Endometrial microvascular endothelial cells (primary cell): Measurements from ENCODE around the gene PRR23A. TPM values are rescaled to one million over a fixed set of nuclear protein-coding genes. Genes with fewer than 3 reads are reported as not detected.
"Not testable (repeated sequence)": the region's sequence is repeated elsewhere in the genome, so short reads cannot be mapped to it uniquely, and the experiment has no call there.

Source experiments
- in situ Hi-C: cut with HindIII; loops from 2 replicates; pipeline ENCODE4 v1.10.0; 2017; ENCODE audit warnings: low sequenced_read_pairs, low pct_unique_long_range_greater_than_20kb; ENCODE audit errors: inconsistent ontology term
- total RNA-seq: library from RNA; depleted of rRNA; stranded (reverse); fragments of >200 nt; gene quantifications from one replicate; pipeline ENCODE4 v1.2.3, GENCODE V29; 2015; ENCODE audit errors: inconsistent ontology term

PRR23A gene
- total RNA-seq = not detected

DNA sequence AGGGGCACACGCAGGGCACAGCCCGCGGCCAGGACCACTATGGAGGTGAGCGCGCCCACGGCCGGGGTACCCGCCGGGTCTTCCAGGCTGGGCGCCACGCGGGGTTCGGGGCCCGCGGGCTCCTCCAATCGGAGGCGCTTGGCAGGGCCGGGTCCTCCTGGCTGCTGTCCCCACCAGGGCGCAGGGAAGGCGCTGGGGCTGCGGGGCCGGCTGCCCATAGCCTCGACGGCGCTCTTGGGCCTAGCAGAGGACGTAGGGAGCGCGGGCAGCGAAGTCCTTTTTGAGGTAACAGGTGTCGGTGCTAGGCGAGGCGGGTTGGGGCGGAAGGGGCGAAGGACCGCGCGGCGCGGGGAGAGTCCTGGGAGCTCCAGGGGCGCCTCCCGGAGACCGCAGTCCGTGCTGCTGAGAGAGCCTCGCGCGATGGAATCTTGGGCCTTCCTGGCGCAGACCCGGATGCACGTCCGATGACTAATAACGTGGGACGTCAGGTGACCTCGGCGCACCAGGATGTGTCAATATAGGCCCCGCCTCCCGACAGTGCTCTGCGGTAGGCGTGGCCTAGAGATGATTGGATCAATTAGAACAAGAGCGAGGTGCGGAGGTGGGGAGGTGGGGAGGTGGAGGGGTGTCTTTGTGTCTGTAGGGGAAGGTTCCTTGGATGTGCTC lies at the start of gene PRR23A:
Gene PRR23A (minus strand): TSS at position 218 of the 666 bp plus-strand sequence. CDS start 0 bp downstream, at position 218.
- in situ Hi-C loops = no loop called here

DNA sequence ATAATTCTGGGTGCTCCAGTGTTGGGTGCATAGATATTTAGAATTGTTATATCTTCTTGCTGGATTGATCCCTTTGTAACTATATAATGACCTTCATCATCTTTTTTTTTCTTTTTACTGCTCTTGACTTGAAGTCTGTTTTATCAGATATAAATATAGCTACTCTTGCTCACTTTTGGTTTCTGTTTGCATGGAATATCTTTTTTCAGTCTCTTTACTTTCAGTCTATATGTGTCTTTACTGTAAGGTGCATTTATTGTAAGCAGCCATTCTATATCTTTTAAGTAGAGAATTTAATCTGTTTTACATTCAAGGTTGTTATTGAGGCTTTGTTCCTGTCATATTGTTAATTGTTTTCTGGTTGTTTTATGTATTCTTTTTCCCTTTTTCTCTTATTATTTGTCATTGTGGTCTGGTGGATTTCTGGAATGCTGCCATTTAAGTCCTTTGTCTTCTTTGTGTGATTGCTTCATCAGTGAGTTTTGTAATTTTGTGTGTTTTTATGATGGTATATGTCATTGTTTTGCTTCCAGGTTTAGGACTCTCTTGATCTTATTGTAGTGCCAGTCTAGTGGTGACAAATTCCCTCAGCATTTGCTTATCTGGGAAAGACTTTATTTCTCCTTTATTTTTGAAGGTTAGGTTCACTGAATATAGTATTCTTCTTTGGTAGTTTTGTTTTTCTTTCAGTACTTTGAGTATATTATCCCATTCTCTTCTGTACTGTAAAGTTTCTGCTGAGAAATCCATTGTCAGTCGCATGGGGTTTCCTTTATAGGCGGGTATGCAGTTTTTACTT lies 46.9 kb upstream of the PRR23A start:
- in situ Hi-C loops = no loop called here

DNA sequence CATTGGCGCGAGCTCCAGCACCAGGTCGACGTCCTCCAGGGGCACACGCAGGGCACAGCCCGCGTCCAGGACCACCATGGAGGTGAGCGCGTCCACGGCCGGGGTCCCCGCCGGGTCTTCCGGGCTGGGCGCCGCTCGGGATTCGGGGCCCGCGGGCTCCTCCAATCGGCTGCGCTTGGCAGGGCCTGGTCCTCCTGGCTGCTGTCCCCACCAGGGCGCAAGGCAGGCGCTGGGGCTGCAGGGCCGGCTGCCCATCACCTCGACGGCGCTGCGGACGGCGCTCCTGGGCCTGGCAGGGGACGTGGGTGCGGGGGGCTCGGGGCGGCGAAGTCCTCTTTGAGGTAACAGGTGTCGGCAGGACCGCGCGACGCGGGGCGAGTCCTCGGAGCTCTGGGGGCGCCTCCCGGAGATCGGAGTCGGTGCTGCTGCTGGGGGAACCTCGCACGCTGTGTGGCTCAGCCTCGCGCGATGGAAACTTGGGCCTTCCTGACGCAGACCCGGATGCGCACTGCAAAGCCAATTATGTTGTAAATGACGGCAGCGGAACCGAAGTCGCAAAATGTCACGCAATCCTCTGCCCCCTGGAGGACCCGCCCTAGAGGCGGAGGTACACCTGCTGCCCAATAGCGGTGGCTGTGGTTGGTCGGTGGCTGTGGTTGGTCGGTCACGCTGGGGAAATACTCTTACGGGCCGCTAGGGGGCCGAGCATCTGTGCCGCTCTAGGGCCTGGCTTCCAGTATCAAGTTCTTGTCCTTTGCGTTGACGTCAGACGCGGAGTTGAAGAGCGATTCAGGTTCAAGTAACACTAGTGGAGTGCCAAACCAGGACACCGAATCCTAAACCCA lies 38.5 kb upstream of the PRR23A start, which contains the start of gene PRR23C:
Gene PRR23C (minus strand): TSS at position 527 of the 845 bp plus-strand sequence. CDS start 272 bp downstream, at position 255.
- in situ Hi-C loops = no loop called here

DNA sequence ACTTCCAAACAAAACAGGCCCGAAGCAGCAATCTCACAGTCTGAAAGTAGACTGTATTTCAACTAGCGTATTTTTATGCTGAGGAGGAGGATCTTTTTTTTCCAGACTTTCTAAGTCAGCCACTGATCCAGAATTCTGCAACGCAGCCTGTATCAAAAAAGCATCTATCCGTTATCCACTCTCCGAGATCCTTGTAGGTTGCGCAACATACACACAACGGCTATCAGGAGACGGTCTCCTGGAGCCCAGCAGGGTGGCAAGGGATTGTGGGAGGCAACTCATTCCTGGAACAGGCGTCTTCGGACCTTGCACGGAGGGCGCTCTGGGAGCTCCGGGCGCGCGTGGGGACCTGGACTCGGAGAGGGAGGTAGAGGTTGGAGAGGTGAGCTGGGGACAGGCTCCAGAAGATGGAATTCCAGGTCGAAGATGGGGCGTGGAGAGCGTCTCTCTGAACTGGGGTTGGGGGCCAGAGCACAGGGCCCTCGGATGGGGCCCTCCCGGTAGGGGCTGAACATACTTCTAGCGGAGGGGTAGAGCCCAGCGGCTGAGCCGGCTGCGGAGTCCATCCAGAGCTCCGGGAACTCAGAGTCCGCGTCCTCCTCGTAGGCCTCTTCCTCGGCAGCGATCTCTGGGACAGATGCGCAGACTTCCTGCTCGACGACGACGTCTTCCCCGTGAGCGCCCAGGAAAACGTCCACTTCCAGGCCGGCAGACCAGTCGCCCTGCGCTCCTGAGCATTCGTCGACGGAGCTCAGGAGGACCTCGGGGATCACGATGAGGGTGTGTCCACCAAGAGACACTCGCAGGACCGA lies 37.7 kb upstream of the PRR23A start:
- in situ Hi-C loops = no loop called here

DNA sequence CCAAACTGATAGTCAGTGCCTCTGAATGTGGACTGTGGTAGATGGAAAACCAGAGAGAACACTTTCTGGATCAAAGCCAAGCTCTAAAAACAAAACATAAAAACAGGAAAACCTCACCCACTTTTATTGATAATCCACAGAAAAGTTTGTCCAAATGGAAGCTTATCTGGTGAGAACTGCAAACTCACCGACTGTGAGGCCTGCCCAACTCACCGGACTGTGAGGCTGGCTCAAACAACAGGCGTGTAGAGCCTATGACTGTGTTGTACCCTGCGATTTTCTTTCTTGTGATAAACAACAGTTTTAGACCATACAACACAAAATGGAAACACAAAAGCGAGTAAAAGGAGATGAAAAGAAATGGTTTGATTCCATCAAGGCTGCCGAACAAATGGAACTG lies 31.4 kb upstream of the PRR23A start:
- in situ Hi-C loops = no loop called here

DNA sequence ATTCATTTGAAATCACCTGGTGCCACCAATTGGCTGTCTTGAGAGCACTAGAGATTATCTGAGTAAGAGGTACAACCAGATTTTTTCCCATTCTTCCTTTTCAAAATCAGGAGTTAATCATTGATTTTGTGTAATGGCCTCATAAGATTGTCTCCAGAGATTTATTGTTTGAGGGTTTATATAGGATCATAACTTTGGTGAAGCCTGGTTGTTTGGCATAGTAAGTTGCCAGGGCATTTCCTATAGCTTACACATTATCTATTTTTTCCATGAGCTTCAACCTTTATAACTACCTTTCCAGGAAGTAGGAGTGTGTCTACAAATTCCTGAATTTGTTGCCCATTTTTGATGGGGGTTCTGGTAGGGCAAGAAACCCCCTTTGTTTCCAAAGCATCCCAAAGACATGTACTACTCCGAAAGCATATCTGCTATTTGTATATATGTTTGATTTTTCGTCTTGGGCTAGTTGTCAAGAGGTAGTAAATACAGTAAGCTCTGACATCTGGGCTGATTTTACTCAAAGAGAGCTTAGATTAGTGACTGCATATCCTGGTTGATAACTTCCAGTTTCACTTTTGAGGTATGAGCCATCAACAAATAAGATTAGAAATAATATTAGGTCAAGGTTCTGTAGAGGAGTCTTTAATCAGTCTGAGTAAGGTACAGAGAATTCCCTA lies 26.4 kb upstream of the PRR23A start:
- in situ Hi-C loops = no loop called here

DNA sequence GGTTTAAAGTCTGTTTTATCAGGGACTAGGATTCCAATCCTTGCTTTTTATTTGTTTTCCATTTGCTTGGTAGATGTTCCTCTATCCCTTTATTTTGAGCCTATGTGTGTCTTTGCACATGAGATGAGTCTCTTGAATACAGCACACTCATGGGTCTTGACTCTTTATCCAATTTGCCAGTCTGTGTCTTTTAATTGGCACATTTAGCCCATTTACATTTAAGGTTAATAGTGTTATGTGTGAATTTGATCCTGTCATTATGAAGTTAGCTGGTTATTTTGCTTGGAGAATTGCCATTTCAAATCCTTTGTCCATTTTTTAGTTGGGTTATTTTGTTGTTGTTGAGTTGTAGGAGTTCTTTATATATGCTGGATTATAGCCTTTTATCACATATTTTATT lies 24.5 kb upstream of the PRR23A start:
- in situ Hi-C loops = not testable (repeated sequence)

DNA sequence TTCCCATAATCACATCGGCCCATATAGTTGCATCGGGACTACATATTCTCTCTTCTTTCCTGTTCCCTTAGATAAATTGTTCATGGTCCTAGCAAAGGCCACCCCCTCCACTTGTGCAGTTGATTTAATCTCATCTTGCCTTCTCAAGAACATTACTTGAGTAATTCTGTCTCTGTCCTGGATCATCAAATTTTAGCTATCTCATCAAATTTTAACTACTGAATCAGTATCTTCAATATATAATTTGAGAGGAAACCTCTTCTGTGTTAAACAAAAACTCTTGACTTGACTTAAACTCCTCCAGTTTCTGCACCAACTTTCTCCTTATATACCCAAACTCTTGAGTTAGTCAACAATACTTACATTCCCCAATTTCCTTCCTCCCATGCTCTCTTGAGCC lies 18.9 kb upstream of the PRR23A start:
- in situ Hi-C loops = no loop called here

DNA sequence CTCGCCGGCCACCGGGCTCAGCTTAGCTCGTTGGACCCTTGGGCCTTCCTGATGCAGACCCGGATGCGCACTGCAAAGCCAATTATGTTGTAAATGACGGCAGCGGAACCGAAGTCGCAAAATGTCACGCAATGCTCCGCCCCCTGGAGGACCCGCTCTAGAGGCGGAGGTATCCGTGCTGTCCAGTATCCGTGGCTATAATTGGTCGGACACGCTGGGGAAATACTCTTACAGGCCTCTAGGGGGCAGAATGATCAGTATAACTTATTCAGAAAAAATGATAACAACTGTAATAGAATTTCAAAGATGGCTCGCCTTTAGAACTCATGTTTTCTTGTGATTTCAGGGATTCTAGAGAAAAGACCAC lies 14.8 kb upstream of the PRR23A start, which contains the start of gene PRR23B:
Gene PRR23B (minus strand): TSS at position 59 of the 367 bp plus-strand sequence. CDS start 265 bp downstream, outside the sequence.
- in situ Hi-C loops = no loop called here

DNA sequence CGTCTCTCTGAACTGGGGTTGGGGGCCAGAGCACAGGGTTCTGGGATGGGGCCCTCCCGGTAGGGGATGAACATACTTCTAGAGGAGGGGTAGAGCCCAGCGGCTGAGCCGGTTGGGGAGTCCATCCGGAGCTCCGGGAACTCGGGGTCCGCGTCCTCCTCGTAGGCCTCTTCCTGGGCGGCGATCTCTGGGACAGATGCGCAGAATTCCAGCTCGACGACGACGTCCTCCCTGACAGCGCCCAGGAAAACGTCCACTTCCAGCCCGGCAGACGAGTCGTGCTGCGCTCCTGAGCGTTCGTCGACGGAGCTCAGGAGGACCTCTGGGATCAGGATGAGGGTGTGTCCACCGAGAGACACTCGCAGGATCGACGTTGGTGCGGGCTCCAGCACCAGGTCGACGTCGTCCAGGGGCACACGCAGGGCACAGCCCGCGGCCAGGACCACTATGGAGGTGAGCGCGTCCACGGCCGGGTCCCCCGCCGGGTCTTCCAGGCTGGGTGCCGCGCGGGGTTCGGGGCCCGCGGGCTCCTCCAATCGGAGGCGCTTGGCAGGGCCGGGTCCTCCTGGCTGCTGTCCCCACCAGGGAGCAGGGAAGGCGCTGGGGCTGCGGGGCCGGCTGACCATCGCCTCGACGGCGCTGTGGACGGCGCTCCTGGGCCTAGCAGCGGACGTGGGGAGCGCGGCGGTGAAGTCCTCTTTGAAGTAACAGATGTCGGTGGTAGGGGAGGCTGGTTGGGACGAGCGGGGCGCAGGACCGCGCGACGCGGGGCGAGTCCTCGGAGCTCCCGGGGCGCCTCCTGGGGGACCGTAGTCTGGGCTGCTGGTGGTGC lies 14.2 kb upstream of the PRR23A start:
- in situ Hi-C loops = no loop called here

DNA sequence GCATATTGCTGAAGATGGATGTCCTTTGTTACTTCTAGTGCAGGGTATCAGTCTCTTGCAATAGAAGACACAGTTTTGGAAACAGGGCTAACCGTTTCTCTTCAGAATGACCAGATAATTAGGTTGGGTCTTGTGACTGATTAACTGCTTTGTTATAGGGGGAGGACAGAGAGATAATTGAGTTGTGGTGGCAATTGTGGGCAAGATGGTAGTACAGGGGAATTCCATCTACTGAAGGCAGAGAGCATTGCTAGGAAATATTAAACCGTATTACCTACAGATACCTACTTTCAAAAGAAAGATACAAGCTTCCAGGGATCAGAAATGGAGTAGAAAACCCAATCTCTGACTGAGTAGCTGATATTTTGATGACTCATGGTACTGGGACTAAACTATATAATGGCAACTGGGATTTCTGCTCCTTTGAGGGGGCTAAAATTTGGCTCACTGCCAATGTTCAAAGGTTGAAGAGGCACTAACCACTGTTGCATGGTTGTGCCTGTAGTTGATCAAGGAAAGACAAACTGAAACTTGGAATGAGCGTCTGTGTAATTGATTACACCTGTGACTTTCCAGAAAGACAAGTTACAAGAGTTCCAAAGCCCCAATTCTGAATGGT lies 10.5 kb upstream of the PRR23A start:
- in situ Hi-C loops = no loop called here

DNA sequence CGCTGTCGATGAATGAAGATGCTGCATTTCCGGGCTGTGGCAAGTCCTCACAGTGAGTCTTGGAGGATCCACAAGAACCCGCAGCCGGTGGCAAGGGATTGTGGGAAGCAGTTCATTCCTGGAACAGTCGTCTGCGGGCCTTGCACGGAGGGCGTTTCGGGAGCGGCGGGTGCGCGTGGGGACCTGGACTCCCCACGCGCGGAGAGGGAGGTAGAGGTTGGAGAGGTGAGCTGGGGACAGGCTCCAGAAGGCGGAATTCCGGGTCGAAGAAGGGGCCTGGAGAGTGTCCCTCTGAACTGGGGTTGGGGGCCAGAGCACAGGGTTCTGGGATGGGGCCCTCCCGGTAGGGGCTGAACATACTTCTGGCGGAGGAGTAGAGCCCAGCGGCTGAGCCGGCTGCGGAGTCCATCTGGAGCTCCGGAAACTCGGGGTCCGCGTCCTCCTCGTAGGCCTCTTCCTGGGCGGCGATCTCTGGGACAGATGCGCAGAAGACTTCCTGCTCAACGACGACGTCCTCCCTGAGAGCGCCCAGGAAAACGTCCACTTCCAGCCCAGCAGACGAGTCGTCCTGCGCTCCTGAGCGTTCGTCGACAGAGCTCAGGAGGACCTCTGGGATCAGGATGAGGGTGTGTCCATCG lies 593 bp downstream of the PRR23A start:
- in situ Hi-C loops = no loop called here

DNA sequence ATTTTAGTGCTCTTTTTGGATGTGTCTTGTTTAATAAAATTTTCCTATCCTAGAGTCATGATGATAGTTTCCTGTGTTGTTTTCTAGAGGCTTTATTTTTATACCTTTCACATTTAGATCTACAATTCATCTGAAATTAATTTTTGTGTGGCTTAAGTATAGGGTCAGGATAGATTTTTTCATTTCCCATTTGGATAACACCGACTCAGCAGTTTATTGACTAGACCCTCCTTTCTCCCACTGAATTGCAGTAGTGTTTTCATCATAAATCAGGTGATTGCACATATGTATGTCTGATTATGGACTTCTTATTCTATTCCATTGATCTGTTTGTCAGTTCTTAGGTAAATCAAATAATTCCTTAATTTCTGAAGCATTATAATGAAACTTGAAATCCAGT lies 10.4 kb downstream of the PRR23A start:
- in situ Hi-C loops = no loop called here

DNA sequence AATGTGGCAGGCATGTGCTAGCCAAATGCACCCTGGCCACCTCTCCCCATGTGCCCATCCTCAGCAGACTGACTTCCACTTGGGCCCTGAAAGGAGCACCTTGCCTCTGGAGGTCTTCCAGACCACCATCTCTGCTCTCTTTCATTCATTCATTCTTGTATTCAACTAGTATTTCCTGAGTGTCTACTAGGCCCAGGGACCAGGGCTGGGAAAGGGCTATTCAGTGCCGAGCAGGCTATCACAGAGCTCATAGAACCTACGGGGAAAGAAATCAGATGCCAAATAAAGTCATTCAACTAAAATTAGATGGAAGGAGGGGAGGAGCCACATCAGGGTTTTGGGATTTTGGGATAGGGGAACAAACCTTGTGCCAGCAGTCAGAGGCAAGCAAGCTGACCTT lies 18.9 kb downstream of the PRR23A start:
- in situ Hi-C loops = no loop called here

DNA sequence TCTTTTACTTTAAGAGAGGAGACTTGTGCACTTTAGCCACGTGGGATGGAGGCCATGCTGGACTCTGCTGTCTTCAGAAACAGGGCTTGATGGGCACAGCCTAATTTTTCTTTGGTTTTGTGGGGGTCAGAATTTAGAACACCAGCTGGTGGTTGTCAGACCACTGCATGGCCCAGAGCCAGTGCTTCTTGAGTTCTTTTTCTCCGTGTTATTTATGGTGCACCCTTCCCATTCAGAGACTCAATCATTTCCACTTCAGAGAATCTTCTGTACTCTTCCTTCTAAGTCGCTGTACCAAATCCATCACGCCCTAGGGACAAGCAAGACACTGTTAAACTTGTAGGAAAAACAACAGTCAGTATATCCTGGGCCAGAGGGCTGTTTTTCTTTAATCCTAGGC lies 20.1 kb downstream of the PRR23A start:
- in situ Hi-C loops = no loop called here

DNA sequence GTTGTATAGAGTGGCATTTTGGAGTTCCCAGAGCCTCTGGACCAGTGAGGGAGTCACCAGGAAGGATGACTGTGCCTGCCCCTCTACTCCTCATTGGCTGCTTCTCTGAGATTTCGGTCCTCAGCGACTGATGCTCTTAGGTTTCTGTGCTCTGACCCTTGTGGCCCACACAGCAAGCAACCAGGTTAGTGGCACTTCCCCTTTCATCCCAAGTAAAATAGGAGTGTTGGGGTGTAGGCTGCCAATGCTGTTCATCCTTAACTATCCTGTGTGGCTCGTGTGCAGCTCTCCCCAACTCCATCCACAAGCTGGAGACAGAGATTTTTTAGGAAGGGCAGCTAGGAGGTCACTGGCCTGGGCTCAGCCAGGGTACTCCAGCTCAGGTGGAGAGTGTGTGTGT lies 21.3 kb downstream of the PRR23A start:
- in situ Hi-C loops = no loop called here
